C1 segment of cervical spinal cord (tissue), 14 donors: Measurements from ENCODE around the gene NYNRIN.
A peak's percentile ranks its signal among the peaks of the same experiment; 100 is the strongest.

Source experiments
- DNase-seq, 14 donors: peaks; one replicate each; lab custom pipeline; 2025; lab: John Stamatoyannopoulos, UW

Gene NYNRIN

GRCh38 chr14:24390701-24391468 lies 7.9 kb upstream of the NYNRIN start:
- no peak for DNase-seq

GRCh38 chr14:24392325-24393091 lies 6.3 kb upstream of the NYNRIN start:
- DNase-seq = no peak

GRCh38 chr14:24394275-24394674 lies 4.5 kb upstream of the NYNRIN start:
- DNase-seq = no peak

GRCh38 chr14:24395609-24396582 lies 2.9 kb upstream of the NYNRIN start:
- no peak for DNase-seq

GRCh38 chr14:24397639-24398292 lies 1.0 kb upstream of the NYNRIN start:
- no peak for DNase-seq

GRCh38 chr14:24398293-24398652 lies 530 bp upstream of the NYNRIN start:
- DNase-seq = no peak

GRCh38 chr14:24399447-24399822 lies 632 bp downstream of the NYNRIN start:
- peak in 1 of 14 donors; percentile 55 for DNase-seq

- peak in 1 of 14 donors; percentile 56 for DNase-seq
Measured at GRCh38 chr14:24399999-24400718, 1.4 kb downstream of the NYNRIN start.

GRCh38 chr14:24401810-24402702 lies 3.3 kb downstream of the NYNRIN start:
- peak in 1 of 14 donors; percentile 21 for DNase-seq

GRCh38 chr14:24403294-24403998 lies 4.6 kb downstream of the NYNRIN start:
- peak in 1 of 14 donors; percentile 61 for DNase-seq

GRCh38 chr14:24404814-24405213 lies 6.0 kb downstream of the NYNRIN start:
- no peak for DNase-seq

- no peak for DNase-seq
Measured at GRCh38 chr14:24406416-24406815, 7.6 kb downstream of the NYNRIN start.

GRCh38 chr14:24407608-24408325 lies 9.0 kb downstream of the NYNRIN start:
- no peak for DNase-seq

- DNase-seq = no peak
Measured at GRCh38 chr14:24408764-24409163, 10.0 kb downstream of the NYNRIN start.

- DNase-seq = no peak
Measured at GRCh38 chr14:24409192-24409591, 10.4 kb downstream of the NYNRIN start.

GRCh38 chr14:24409956-24410355 lies 11.2 kb downstream of the NYNRIN start:
- no peak for DNase-seq

- DNase-seq = peak in 1 of 14 donors; percentile 21
Measured at GRCh38 chr14:24411443-24412389, 12.9 kb downstream of the NYNRIN start.
